IMR-90 (cell line): ENCODE measurements around the gene ACY1.

ENCODE experiments used
- CEBPB ChIP-seq: IDR thresholded peaks from 2 replicates; pipeline ENCODE4 v1.6.1; 2012; ENCODE audit warnings: low read depth, low read length, improper control_type of control experiment
- CHD1 ChIP-seq: IDR thresholded peaks from 2 replicates; pipeline ENCODE4 v1.6.1; 2012; ENCODE audit warnings: low read depth, low read length, improper control_type of control experiment
- CTCF ChIP-seq: conservative IDR thresholded peaks from 2 replicates; pipeline ENCODE4 v1.5.1; 2012; ENCODE audit warnings: mild to moderate bottlenecking, low read depth, low read length, improper control_type of control experiment
- ELK1 ChIP-seq: fragments of 150-350 bp; IDR thresholded peaks from 2 replicates; pipeline ENCODE4 v1.6.1; 2016; ENCODE audit warnings: low read depth, mild to moderate bottlenecking, low read length, moderate library complexity, borderline replicate concordance
- MAFK ChIP-seq: IDR thresholded peaks from 2 replicates; pipeline ENCODE4 v1.6.1; 2012; ENCODE audit warnings: low read depth, low read length, improper control_type of control experiment
- MXI1 ChIP-seq: IDR thresholded peaks from 2 replicates; pipeline ENCODE4 v1.6.1; 2012; ENCODE audit warnings: low read depth, mild to moderate bottlenecking, low read length, moderate library complexity, borderline replicate concordance
- NFE2L2 ChIP-seq: fragments of 150-350 bp; IDR thresholded peaks from 2 replicates; pipeline ENCODE4 v1.6.1; 2016; ENCODE audit warnings: low read depth, mild to moderate bottlenecking, low read length
- POLR2A ChIP-seq: IDR thresholded peaks from 2 replicates; pipeline ENCODE4 v1.6.1; 2012; ENCODE audit warnings: mild to moderate bottlenecking, low read depth, low read length
- RAD21 ChIP-seq: IDR thresholded peaks from 2 replicates; pipeline ENCODE4 v1.6.1; 2012; ENCODE audit warnings: low read length, improper control_type of control experiment
- RCOR1 ChIP-seq: IDR thresholded peaks from 2 replicates; pipeline ENCODE4 v1.6.1; 2012; ENCODE audit warnings: mild to moderate bottlenecking, low read length, improper control_type of control experiment; ENCODE audit not compliant: insufficient replicate concordance
- RFX5 ChIP-seq: IDR thresholded peaks from 2 replicates; pipeline ENCODE4 v1.8.0; 2012; ENCODE audit warnings: low read depth, mild to moderate bottlenecking, low read length, moderate library complexity
- TF ChIP-seq, protein P1 (sequence below): fragments of 150-350 bp; IDR thresholded peaks from 2 replicates; pipeline ENCODE4 v1.6.1; 2017; ENCODE audit warnings: mild to moderate bottlenecking, antibody characterized with exemption, low read length, low read depth

- TF ChIP-seq CTCF (no peak), CEBPB (no peak), POLR2A (no peak), RAD21 (no peak), CHD1 (no peak), ELK1 (no peak), MXI1 (no peak), RFX5 (no peak), MAFK (no peak), RCOR1 (no peak), NFE2L2 (no peak)
- TF ChIP-seq, protein P1, sequence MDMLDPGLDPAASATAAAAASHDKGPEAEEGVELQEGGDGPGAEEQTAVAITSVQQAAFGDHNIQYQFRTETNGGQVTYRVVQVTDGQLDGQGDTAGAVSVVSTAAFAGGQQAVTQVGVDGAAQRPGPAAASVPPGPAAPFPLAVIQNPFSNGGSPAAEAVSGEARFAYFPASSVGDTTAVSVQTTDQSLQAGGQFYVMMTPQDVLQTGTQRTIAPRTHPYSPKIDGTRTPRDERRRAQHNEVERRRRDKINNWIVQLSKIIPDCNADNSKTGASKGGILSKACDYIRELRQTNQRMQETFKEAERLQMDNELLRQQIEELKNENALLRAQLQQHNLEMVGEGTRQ = no peak
These were observed 39.6 kb upstream of the ACY1 start for GRCh38 chr3:51943451-51944391.
